Measurements from ENCODE around the gene MAPK4. TPM values are rescaled to one million over a fixed set of nuclear protein-coding genes. Genes with fewer than 3 reads are reported as not detected.

Gene MAPK4
- total and polyA plus RNA-seq, 3 donors from 2014 or later = 9.3 to 18.1 (median 13.3) TPM

DNA sequence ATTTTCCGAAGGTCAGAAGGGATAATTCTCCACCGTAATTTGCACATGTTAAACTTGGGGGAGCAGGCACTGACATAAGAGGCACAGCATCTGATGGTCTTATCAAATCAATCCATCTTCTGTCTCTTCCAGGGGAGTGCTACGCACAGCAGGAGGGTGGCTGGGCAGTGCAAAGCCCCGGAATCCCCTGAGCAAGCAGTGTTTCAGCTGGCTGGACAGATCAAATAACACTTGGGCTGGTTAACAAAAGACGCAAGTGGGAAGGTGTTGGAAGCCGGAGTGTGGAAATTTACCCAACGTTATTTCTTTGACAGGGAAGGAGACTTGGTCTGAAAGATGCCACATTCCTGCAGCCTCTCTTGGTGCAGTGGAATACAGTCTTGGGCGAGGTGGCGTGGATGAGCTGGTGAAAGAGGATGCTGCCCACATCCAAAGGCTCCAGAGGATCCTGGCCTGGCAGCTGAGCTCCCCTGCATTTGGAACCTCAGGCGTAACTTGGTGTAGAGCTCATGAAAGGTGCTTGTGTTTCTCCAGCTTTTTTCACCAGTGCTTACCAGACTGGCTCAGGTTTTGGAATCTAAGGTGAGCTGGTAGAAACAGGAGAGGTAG, 103.0 kb downstream of the MAPK4 start:
- DNase-seq = no peak

GRCh38 chr18:50663626-50664441, 103.9 kb downstream of the MAPK4 start:
- Histone ChIP-seq H3K27me3 (no peaks in the 10 kb centered on the region), H3K4me1 (peaks cover 7% of the 10 kb centered on the region), H3K9me3 (no peaks in the 10 kb centered on the region), H3K36me3 (ENCODE audit: low read depth, missing control alignments) (no peaks in the 10 kb centered on the region), H3K4me3 (no peak overlapping the region), H3K27ac (peak overlapping the region; percentile 6 to 14)
- intact Hi-C loops (cut with DNase I; ENCODE audit: low total_unique reads) = loop anchor here (10.0 kb wide), 1 partner anchor 289 kb away; the partner anchor contains the start of gene SKA1
- WGBS, 2 donors = 87 to 89% methylated on average over 18 to 40 of the region's 40 CpGs
- DNase-seq = no peak
- no peak for TF ChIP-seq POLR2A (IDR thresholded peaks at IDR 0.05)
- TF ChIP-seq, protein P1, sequence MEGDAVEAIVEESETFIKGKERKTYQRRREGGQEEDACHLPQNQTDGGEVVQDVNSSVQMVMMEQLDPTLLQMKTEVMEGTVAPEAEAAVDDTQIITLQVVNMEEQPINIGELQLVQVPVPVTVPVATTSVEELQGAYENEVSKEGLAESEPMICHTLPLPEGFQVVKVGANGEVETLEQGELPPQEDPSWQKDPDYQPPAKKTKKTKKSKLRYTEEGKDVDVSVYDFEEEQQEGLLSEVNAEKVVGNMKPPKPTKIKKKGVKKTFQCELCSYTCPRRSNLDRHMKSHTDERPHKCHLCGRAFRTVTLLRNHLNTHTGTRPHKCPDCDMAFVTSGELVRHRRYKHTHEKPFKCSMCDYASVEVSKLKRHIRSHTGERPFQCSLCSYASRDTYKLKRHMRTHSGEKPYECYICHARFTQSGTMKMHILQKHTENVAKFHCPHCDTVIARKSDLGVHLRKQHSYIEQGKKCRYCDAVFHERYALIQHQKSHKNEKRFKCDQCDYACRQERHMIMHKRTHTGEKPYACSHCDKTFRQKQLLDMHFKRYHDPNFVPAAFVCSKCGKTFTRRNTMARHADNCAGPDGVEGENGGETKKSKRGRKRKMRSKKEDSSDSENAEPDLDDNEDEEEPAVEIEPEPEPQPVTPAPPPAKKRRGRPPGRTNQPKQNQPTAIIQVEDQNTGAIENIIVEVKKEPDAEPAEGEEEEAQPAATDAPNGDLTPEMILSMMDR (IDR thresholded peaks at IDR 0.05) = no peak

More for the DNA sequence above, 103.0 kb downstream of the MAPK4 start:
- no peak for TF ChIP-seq POLR2A (IDR thresholded peaks at IDR 0.05)
- TF ChIP-seq, protein P1 (IDR thresholded peaks at IDR 0.05) = no peak
- H3K27me3 ChIP-seq = no peaks in the 10 kb centered on the region
- intact Hi-C loops (cut with DNase I; ENCODE audit: low total_unique reads) = loop anchor here (10.0 kb wide), 1 partner anchor 288 kb away; the partner anchor contains the start of gene SKA1
- no peaks in the 10 kb centered on the region for H3K9me3 ChIP-seq
- 50 to 57% methylated on average over 10 of the region's 10 CpGs for WGBS, 2 donors
- H3K4me1 ChIP-seq = peaks cover 7% of the 10 kb centered on the region
- H3K36me3 ChIP-seq (ENCODE audit: low read depth, missing control alignments) = no peaks in the 10 kb centered on the region
- H3K4me3 ChIP-seq = no peak overlapping the region
- peak overlapping the region; percentile 6 to 15 for H3K27ac ChIP-seq

- WGBS, 2 donors = 79 to 83% methylated on average over 6 of the region's 6 CpGs
- Histone ChIP-seq H3K4me1 (peaks cover 7% of the 10 kb centered on the region), H3K36me3 (ENCODE audit: low read depth, missing control alignments) (no peaks in the 10 kb centered on the region), H3K27ac (no peak overlapping the region), H3K4me3 (no peak overlapping the region), H3K9me3 (no peaks in the 10 kb centered on the region), H3K27me3 (no peaks in the 10 kb centered on the region)
- TF ChIP-seq POLR2A (IDR thresholded peaks at IDR 0.05) = no peak
- TF ChIP-seq, protein P1 (IDR thresholded peaks at IDR 0.05) = no peak
- intact Hi-C loops (cut with DNase I; ENCODE audit: low total_unique reads) = loop anchor here (10.0 kb wide), 1 partner anchor 290 kb away; the partner anchor contains the start of gene SKA1
- no peak for DNase-seq
These were observed 105.1 kb downstream of the MAPK4 start for GRCh38 chr18:50665015-50665414.

GRCh38 chr18:50665519-50665918, 105.6 kb downstream of the MAPK4 start:
- Histone ChIP-seq H3K9me3 (no peaks in the 10 kb centered on the region), H3K36me3 (ENCODE audit: low read depth, missing control alignments) (no peaks in the 10 kb centered on the region), H3K4me1 (peaks cover 7% of the 10 kb centered on the region), H3K27me3 (no peaks in the 10 kb centered on the region), H3K27ac (no peak overlapping the region), H3K4me3 (no peak overlapping the region)
- DNase-seq = no peak
- intact Hi-C loops (cut with DNase I; ENCODE audit: low total_unique reads) = loop anchor here (10.0 kb wide), 1 partner anchor 291 kb away; the partner anchor contains the start of gene SKA1
- TF ChIP-seq, protein P1 (IDR thresholded peaks at IDR 0.05) = no peak
- no peak for TF ChIP-seq POLR2A (IDR thresholded peaks at IDR 0.05)

Data from testis (tissue), 3 donors.